H1 (cell line): Measurements from ENCODE around the gene GDPD5. TPM values are rescaled to one million over a fixed set of nuclear protein-coding genes. Genes with fewer than 3 reads are reported as not detected.
A peak's percentile ranks its signal among the peaks of the same experiment; 100 is the strongest.

ENCODE experiments used
- CTCF ChIA-PET: fragments of 300-600 bp; sonication (Branson Sonifier 250); formaldehyde crosslinking; loops from one replicate; lab custom pipeline; 2021; ENCODE audit not compliant: partially characterized antibody; lab: Charles Lee
- POLR2A ChIA-PET: fragments of 300-600 bp; sonication (Branson Sonifier 250); formaldehyde crosslinking; loops from one replicate; lab custom pipeline; 2021; ENCODE audit warnings: inconsistent platforms; ENCODE audit not compliant: partially characterized antibody; lab: Charles Lee
- DNase-seq, 2 experiments: peaks; one replicate each; pipeline versions ENCODE4 v3.0.0 to v3.0.0-alpha.2; 2010 to 2022; ENCODE audit warnings: low spot score in 2 of 2, low read depth in 1 of 2, mixed read lengths in 1 of 2
- FAIRE-seq: peaks from 2 replicates; lab custom pipeline; 2011; peaks lifted over from hg19 to GRCh38; lab: Jason Lieb, UNC
- H2AFZ ChIP-seq: 2 replicates; pipeline ENCODE4 v1.8.1; 2012; ENCODE audit warnings: low read length, inconsistent platforms
- H2AK5ac ChIP-seq: 2 replicates; pipeline ENCODE4 v1.6.1; 2013; ENCODE audit warnings: low read depth, low read length
- H2BK120ac ChIP-seq: replicated peaks from 2 replicates; pipeline ENCODE3; 2013; ENCODE audit warnings: low read depth, low read length, inconsistent platforms
- H2BK12ac ChIP-seq: 2 replicates; pipeline ENCODE4 v1.6.1; 2013; ENCODE audit warnings: low read depth, low read length
- H2BK15ac ChIP-seq: 2 replicates; pipeline ENCODE4 v1.6.1; 2013; ENCODE audit warnings: low read length
- H2BK20ac ChIP-seq: 2 replicates; pipeline ENCODE4 v1.6.1; 2013; ENCODE audit warnings: low read length
- H2BK5ac ChIP-seq: 2 replicates; pipeline ENCODE4 v1.6.1; 2013; ENCODE audit warnings: low read depth, low read length
- H3K14ac ChIP-seq: 2 replicates; pipeline ENCODE4 v1.6.1; 2013; ENCODE audit warnings: inconsistent platforms; ENCODE audit not compliant: insufficient read length
- H3K18ac ChIP-seq: 2 replicates; pipeline ENCODE4 v1.6.1; 2013; ENCODE audit warnings: low read length; ENCODE audit errors: extremely low read depth
- H3K23ac ChIP-seq: 2 replicates; pipeline ENCODE4 v1.6.1; 2013; ENCODE audit warnings: inconsistent platforms; ENCODE audit not compliant: insufficient read length
- H3K23me2 ChIP-seq: 2 replicates; pipeline ENCODE4 v1.6.1; 2013; ENCODE audit warnings: low read depth, low read length
- H3K27ac ChIP-seq: 2 replicates; pipeline ENCODE4 v1.6.1; 2011; ENCODE audit warnings: low read depth, low read length, inconsistent platforms
- H3K27me3 ChIP-seq, 4 experiments: replicated peaks in 1 of 4; 1 replicate in 1 of 4; 2 replicates in 3 of 4; pipeline versions ENCODE4 v1.6.1 to v1.8.1; 2011 to 2013; ENCODE audit warnings: low read length in 3 of 4, mild to moderate bottlenecking in 3 of 4, inconsistent platforms in 2 of 4, mixed read lengths in 2 of 4, moderate library complexity in 1 of 4; ENCODE audit not compliant: control insufficient read depth in 3 of 4, insufficient read depth in 3 of 4; ENCODE audit errors: extremely low read depth in 1 of 4
- H3K36me3 ChIP-seq, 4 experiments: 2 replicates each; pipeline versions ENCODE4 v1.6.1 to v1.8.1; 2011 to 2013; ENCODE audit warnings: mild to moderate bottlenecking in 4 of 4, low read length in 3 of 4, moderate library complexity in 2 of 4, control low read depth in 1 of 4, inconsistent platforms in 1 of 4; ENCODE audit not compliant: insufficient read depth in 4 of 4, control insufficient read depth in 2 of 4
- H3K4ac ChIP-seq: replicated peaks from 2 replicates; pipeline ENCODE3; 2013; ENCODE audit warnings: low read length, low read depth, mixed read lengths, inconsistent platforms; ENCODE audit not compliant: insufficient read length
- H3K4me1 ChIP-seq, 4 experiments: replicated peaks in 1 of 4; 1 replicate in 1 of 4; 2 replicates in 3 of 4; pipeline versions ENCODE4 v1.6.1 to v1.8.1; 2011 to 2013; ENCODE audit warnings: low read length in 3 of 4, inconsistent platforms in 2 of 4, mixed read lengths in 1 of 4; ENCODE audit not compliant: insufficient read depth in 4 of 4, control insufficient read depth in 3 of 4
- H3K4me2 ChIP-seq, 2 experiments: 2 replicates each; pipeline versions ENCODE4 v1.6.1 to v1.8.1; 2011 to 2013; ENCODE audit warnings: low read depth in 2 of 2, low read length in 2 of 2, control low read depth in 1 of 2, inconsistent platforms in 1 of 2, mild to moderate bottlenecking in 1 of 2; ENCODE audit not compliant: insufficient read depth in 1 of 2
- H3K4me3 ChIP-seq, 4 experiments: fragments of 200-600, 300-600 bp in 1 of 4; sonication (generic), shearing (Covaris generic), sonication (Bioruptor Twin) in 1 of 4; 2 replicates each; pipeline versions ENCODE4 v1.5.1 to v1.8.1; 2011 to 2016; ENCODE audit warnings: low read length in 4 of 4, low read depth in 3 of 4, control low read depth in 2 of 4, inconsistent platforms in 2 of 4, mild to moderate bottlenecking in 2 of 4, mixed read lengths in 1 of 4, moderate library complexity in 1 of 4; ENCODE audit not compliant: insufficient read depth in 2 of 4; ENCODE audit errors: extremely low read depth in 1 of 4
- H3K56ac ChIP-seq: replicated peaks from 2 replicates; pipeline ENCODE3; 2013; ENCODE audit warnings: low read depth, mild to moderate bottlenecking, mixed read lengths, low read length, inconsistent platforms; ENCODE audit not compliant: insufficient read length
- H3K79me1 ChIP-seq: 2 replicates; pipeline ENCODE4 v1.6.1; 2013; ENCODE audit warnings: low read depth, low read length, control low read depth
- H3K79me2 ChIP-seq, 2 experiments: 2 replicates each; pipeline versions ENCODE4 v1.6.1 to v1.8.1; 2012 to 2013; ENCODE audit warnings: low read length in 2 of 2, mild to moderate bottlenecking in 2 of 2, inconsistent platforms in 1 of 2; ENCODE audit not compliant: insufficient read depth in 2 of 2, control insufficient read depth in 1 of 2
- H3K9ac ChIP-seq, 4 experiments: replicated peaks in 1 of 4; 1 replicate in 1 of 4; 2 replicates in 3 of 4; pipeline versions ENCODE4 v1.6.1 to v1.8.1; 2011 to 2013; ENCODE audit warnings: low read depth in 3 of 4, low read length in 3 of 4, control low read depth in 2 of 4, mild to moderate bottlenecking in 2 of 4, moderate library complexity in 2 of 4, inconsistent platforms in 1 of 4; ENCODE audit errors: extremely low read depth in 1 of 4
- H3K9me3 ChIP-seq, 2 experiments: 2 replicates each; pipeline versions ENCODE4 v1.6.1 to v1.8.1; 2012 to 2013; ENCODE audit warnings: mild to moderate bottlenecking in 2 of 2, moderate library complexity in 2 of 2, control low read depth in 1 of 2, inconsistent platforms in 1 of 2, low read depth in 1 of 2, low read length in 1 of 2, mixed read lengths in 1 of 2; ENCODE audit not compliant: insufficient read depth in 2 of 2
- H4K20me1 ChIP-seq, 2 experiments: replicated peaks in 1 of 2; 2 replicates each; pipeline versions ENCODE3 to v1.8.1; 2011 to 2013; ENCODE audit warnings: inconsistent platforms in 2 of 2, low read length in 2 of 2, mild to moderate bottlenecking in 1 of 2; ENCODE audit not compliant: insufficient read depth in 2 of 2, control insufficient read depth in 1 of 2
- H4K5ac ChIP-seq: 2 replicates; pipeline ENCODE4 v1.6.1; 2013; ENCODE audit warnings: low read length, low read depth, mixed read lengths, inconsistent platforms; ENCODE audit not compliant: insufficient read length
- H4K8ac ChIP-seq: 2 replicates; pipeline ENCODE4 v1.8.0; 2013; ENCODE audit warnings: mild to moderate bottlenecking, moderate library complexity, low read length, inconsistent platforms; ENCODE audit not compliant: insufficient read depth; ENCODE audit errors: extremely low read depth
- H4K91ac ChIP-seq: replicated peaks from 2 replicates; pipeline ENCODE3; 2013; ENCODE audit warnings: low read length, mixed read lengths, inconsistent platforms; ENCODE audit not compliant: insufficient read length
- ASH2L ChIP-seq: fragments of 200-600, 300-600 bp; sonication (generic); IDR thresholded peaks from one replicate; pipeline ENCODE4 v1.7.1; 2017; ENCODE audit warnings: low read length
- BCL11A ChIP-seq, 2 experiments: IDR thresholded peaks; one replicate each; pipeline ENCODE4 v1.6.1; 2011; ENCODE audit warnings: low read depth in 2 of 2, low read length in 2 of 2, mild to moderate bottlenecking in 2 of 2
- CBX8 ChIP-seq: fragments of 300-800, 300-1000 bp; sonication (generic); IDR thresholded peaks from 2 replicates; pipeline ENCODE4 v1.7.1; 2016; ENCODE audit warnings: low read depth, low read length, borderline replicate concordance
- CHD1 ChIP-seq: IDR thresholded peaks from 2 replicates; pipeline ENCODE4 v1.6.1; 2012; ENCODE audit warnings: low read depth, low read length, improper control_type of control experiment
- CTBP2 ChIP-seq: IDR thresholded peaks from 2 replicates; pipeline ENCODE4 v1.7.0; 2011; ENCODE audit warnings: borderline replicate concordance, mild to moderate bottlenecking, moderate library complexity, mixed read lengths, low read length; ENCODE audit not compliant: insufficient read depth, insufficient read length
- GTF2F1 ChIP-seq: IDR thresholded peaks from 2 replicates; pipeline ENCODE4 v1.6.1; 2012; ENCODE audit warnings: low read depth, low read length, improper control_type of control experiment, borderline replicate concordance
- HDAC2 ChIP-seq, 2 experiments: fragments of 300-600 bp in 1 of 2; sonication (generic) in 1 of 2; IDR thresholded peaks; 2 replicates each; pipeline ENCODE4 v1.6.1; 2011 to 2012; ENCODE audit warnings: low read depth in 2 of 2, low read length in 2 of 2, mild to moderate bottlenecking in 2 of 2, moderate library complexity in 2 of 2, borderline replicate concordance in 1 of 2, inconsistent platforms in 1 of 2
- JUND ChIP-seq: IDR thresholded peaks from 2 replicates; pipeline ENCODE4 v1.6.1; 2011; ENCODE audit warnings: mild to moderate bottlenecking, improper control_type of control experiment, low read length
- RBBP5 ChIP-seq: IDR thresholded peaks from 2 replicates; pipeline ENCODE4 v1.7.1; 2012; ENCODE audit warnings: low read depth, mild to moderate bottlenecking, inconsistent platforms, low read length, moderate library complexity, borderline replicate concordance
- SIX5 ChIP-seq: IDR thresholded peaks from 2 replicates; pipeline ENCODE4 v1.6.1; 2011; ENCODE audit warnings: mild to moderate bottlenecking, low read depth, low read length
- SRF ChIP-seq: IDR thresholded peaks from 2 replicates; pipeline ENCODE4 v1.6.1; 2011; ENCODE audit warnings: mild to moderate bottlenecking, low read depth, low read length, moderate library complexity
- TEAD4 ChIP-seq: IDR thresholded peaks from 2 replicates; pipeline ENCODE4 v1.6.1; 2012; ENCODE audit warnings: low read depth, low read length, inconsistent platforms, mixed read lengths
- WGBS, 2 experiments: shearing (Covaris generic) in 1 of 2; methylation state at CpG; one replicate each; pipeline versions ENCODE4 v1.1.6 to v1.1.7; 2013 to 2015; ENCODE audit warnings: low lambda C conversion rate in 2 of 2, mixed read lengths in 2 of 2, inconsistent platforms in 1 of 2, low coverage in 1 of 2, missing lambda C conversion rate in 1 of 2; ENCODE audit not compliant: insufficient replicate concordance in 2 of 2, insufficient coverage in 1 of 2, insufficient read length in 1 of 2; ENCODE audit errors: extremely low coverage in 1 of 2, missing lambda C conversion rate in 1 of 2; 5-methylcytosine and 5-hydroxymethylcytosine counted together
- polyA plus RNA-seq, 7 experiments: library from polyadenylated mRNA; depleted of rRNA in 3 of 7; stranded (reverse) in 5 of 7; unstranded in 2 of 7; fragments of >200 nt in 5 of 7; fragments of 200-250 nt in 2 of 7; gene quantifications; 1 replicate in 5 of 7; 2 replicates in 1 of 7; 4 replicates in 1 of 7; pipeline versions ENCODE4 v1.2.1 to v1.2.3, GENCODE V29; 2011 to 2013; ENCODE audit warnings: missing spikeins in 2 of 7, mixed read lengths in 2 of 7
- total RNA-seq: library from RNA; stranded (reverse); fragmentation: NEBNext Ultra II Directional; extraction: Animal tissue kit (Norgen Biotek cat#: 25700); gene quantifications from 2 replicates; pipeline ENCODE4 v1.2.1, GENCODE V29; 2021

Gene GDPD5
- total and polyA plus RNA-seq, 2 of the 8 experiments (the other 6 are each of a cell fraction or from before 2014, with no cell fraction given): 7.8 to 8.6 TPM

DNA sequence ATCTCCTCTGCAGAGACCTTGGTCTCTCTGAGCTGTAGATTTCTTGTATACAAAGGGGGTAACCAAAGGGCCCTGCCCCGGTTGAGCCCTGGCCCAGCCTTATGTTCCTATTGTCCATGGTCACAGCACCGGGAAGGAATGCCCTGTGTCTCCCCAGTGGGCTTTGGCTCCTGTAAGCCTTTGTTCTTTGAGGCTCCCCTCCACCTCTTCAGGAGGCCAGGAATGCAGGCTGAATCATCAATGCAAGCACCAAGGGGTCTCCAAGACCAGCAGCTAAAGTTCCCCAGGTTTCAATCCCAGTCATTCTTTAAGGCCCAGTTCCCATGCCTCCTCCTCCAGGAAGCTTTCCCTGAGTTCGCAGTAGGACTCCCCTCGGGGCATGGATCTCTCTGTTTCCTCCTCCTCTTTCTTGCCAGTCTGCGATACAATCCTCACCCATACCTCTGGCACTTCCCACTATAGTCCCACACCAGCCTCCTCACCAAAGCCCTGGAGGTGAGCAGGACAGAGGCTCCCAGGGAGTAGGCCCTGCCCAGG is 63.6 kb downstream of the GDPD5 start:
- Histone ChIP-seq H2AK5ac (peak overlapping the region; percentile 71; the same call in 1 of the 2 replicates), H3K79me2 (no peaks in the 10 kb centered on the region), H4K20me1 (no peaks in the 10 kb centered on the region), H3K23me2 (peaks cover 2% of the 10 kb centered on the region; the same call in 1 of the 2 replicates), H2BK20ac (peak overlapping the region; percentile 48; the same call in 1 of the 2 replicates), H3K27ac (0 out of 2 replicates have a peak overlapping the region, but pooled peaks have one; percentile 43), H3K79me1 (no peaks in the 10 kb centered on the region), H2BK15ac (no peak overlapping the region; the same call in 1 of the 2 replicates), H3K36me3 (no peaks in the 10 kb centered on the region; a peak in 1 of 8 replicates), H3K27me3 (no peaks in the 10 kb centered on the region), H3K23ac (no peak overlapping the region), H4K5ac (no peak overlapping the region), H3K56ac (no peak overlapping the region), H3K18ac (peak overlapping the region; percentile 62; the same call in 1 of the 2 replicates), H2BK120ac (no peak overlapping the region), H3K4ac (no peak overlapping the region), H3K4me3 (no peak overlapping the region), H4K8ac (no peak overlapping the region), H3K14ac (no peak overlapping the region), H2BK12ac (no peak overlapping the region), H4K91ac (peak overlapping the region; percentile 50), H2BK5ac (peak overlapping the region; percentile 21; the same call in 1 of the 2 replicates), H3K4me1 (peaks cover 8 to 19% (median 14%) of the 10 kb centered on the region in 4 experiments), H3K9me3 (no peaks in the 10 kb centered on the region), H2AFZ (no peak overlapping the region), H3K9ac (no peak overlapping the region), H3K4me2 (peak overlapping the region in 1 of 2 experiments; percentile 15; a peak in 1 of 4 replicates)
- ChIA-PET CTCF (interaction anchor here (0.7 to 31.5 kb wide), 13 partner anchors 8 to 122 kb away, joined by 3 to 603 read pairs (median 5); partner anchors contain the start of genes GDPD5 and KLHL35), POLR2A (interaction anchor here (0.7 to 2.0 kb wide), 8 partner anchors 9 to 100 kb away, joined by 3 to 6 read pairs (median 4); partner anchors contain the start of gene SERPINH1)
- FAIRE-seq (no peak), DNase-seq (peak in 1 of 2 experiments; percentile 44)
- WGBS, 2 experiments: 78% methylated on average over 5 of the region's 5 CpGs; no CpG with 5 or more reads in 1 of the 2 experiments
- TF ChIP-seq CHD1 (no peak), HDAC2 (IDR thresholded peaks at IDR 0.05; ENCODE audit: borderline replicate concordance in 1 of 2, low read depth in 2 of 2, low read length in 2 of 2) (0 out of 4 replicates have a peak, but pooled peaks of 1 of the 2 experiments have one; percentile 19), ASH2L (no peak), SIX5 (no peak), BCL11A (IDR thresholded peaks at IDR 0.05; ENCODE audit: low read depth in 2 of 2, low read length in 2 of 2) (no peak), CBX8 (no peak), CTBP2 (no peak), GTF2F1 (no peak), SRF (no peak), RBBP5 (peak; percentile 72; the same call in 1 of the 2 replicates), JUND (peak; percentile 73; the same call in 1 of the 2 replicates), TEAD4 (peak; percentile 83)
